Caco-2 (cell line): ENCODE data around the gene MED29. TPM values are rescaled to one million over a fixed set of nuclear protein-coding genes. Genes with fewer than 3 reads are reported as not detected.
A peak's percentile ranks its signal among the peaks of the same experiment; 100 is the strongest.

Experiments used
- Bru-seq: library from RNA; stranded (reverse); fragments of 400-500 nt; gene quantifications from one replicate; lab custom pipeline; 2021; lab: Mats Ljungman, UMichigan
- BruChase-seq, 2 experiments: library from RNA; stranded (reverse); fragments of 400-500 nt; gene quantifications; one replicate each; lab custom pipeline; 2021; lab: Mats Ljungman, UMichigan
- BruUV-seq: library from RNA; stranded (reverse); fragments of 400-500 nt; replicated peaks from 2 replicates; lab custom pipeline; 2021; lab: Mats Ljungman, UMichigan
- CTCF ChIA-PET: fragments of 300-600 bp; sonication (Branson Sonifier 250); formaldehyde crosslinking; loops from one replicate; lab custom pipeline; 2022; ENCODE audit warnings: antibody characterized with exemption; lab: Charles Lee
- POLR2A ChIA-PET: fragments of 300-600 bp; sonication (Branson Sonifier 250); formaldehyde crosslinking; loops from one replicate; lab custom pipeline; 2022; ENCODE audit warnings: antibody characterized with exemption; lab: Charles Lee
- DNase-seq, 2 experiments: peaks; one replicate each; pipeline versions ENCODE4 v3.0.0 to v3.0.0-alpha.2; 2020 to 2022
- H3K27me3 ChIP-seq: replicated peaks from 2 replicates; pipeline ENCODE4 v1.6.0; 2011; ENCODE audit warnings: low read length; ENCODE audit not compliant: control insufficient read depth, insufficient read depth
- H3K36me3 ChIP-seq: 2 replicates; pipeline ENCODE4 v1.5.1; 2011; ENCODE audit warnings: low read length; ENCODE audit not compliant: control insufficient read depth, insufficient read depth
- H3K4me1 ChIP-seq: fragments of 250-450 bp; sonication (Bioruptor Pico); 2 replicates; pipeline ENCODE4 v1.5.1; 2020; ENCODE audit warnings: mild to moderate bottlenecking
- H3K4me3 ChIP-seq: 2 replicates; pipeline ENCODE4 v1.5.1; 2011; ENCODE audit warnings: low read depth, mild to moderate bottlenecking, control low read depth, low read length
- H3K9me3 ChIP-seq: fragments of 250-450 bp; sonication (Bioruptor Pico); 2 replicates; pipeline ENCODE4 v1.5.1; 2020; ENCODE audit warnings: mild to moderate bottlenecking, moderate library complexity
- H3K27ac Mint-ChIP-seq: one replicate; pipeline ENCODE4 v1.8.0; 2022; ENCODE audit warnings: mixed read lengths; ENCODE audit not compliant: unreplicated experiment
- H3K27me3 Mint-ChIP-seq: one replicate; pipeline ENCODE4 v1.8.0; 2022; ENCODE audit warnings: mixed read lengths; ENCODE audit not compliant: insufficient read depth, unreplicated experiment
- H3K36me3 Mint-ChIP-seq: one replicate; pipeline ENCODE4 v1.8.0; 2022; ENCODE audit warnings: mild to moderate bottlenecking, mixed read lengths; ENCODE audit not compliant: insufficient read depth, unreplicated experiment
- H3K4me1 Mint-ChIP-seq: one replicate; pipeline ENCODE4 v1.8.0; 2022; ENCODE audit warnings: low read depth, mixed read lengths; ENCODE audit not compliant: unreplicated experiment
- H3K4me3 Mint-ChIP-seq: one replicate; pipeline ENCODE4 v1.8.0; 2022; ENCODE audit warnings: mild to moderate bottlenecking, moderate library complexity, mixed read lengths; ENCODE audit not compliant: unreplicated experiment
- H3K9me3 Mint-ChIP-seq: one replicate; pipeline ENCODE4 v1.8.0; 2022; ENCODE audit warnings: mixed read lengths; ENCODE audit not compliant: unreplicated experiment
- intact Hi-C: fragments of 100-400 bp; cut with micrococcal nuclease; formaldehyde crosslinking; loops from one replicate; pipeline ENCODE4 v1.10.0; 2022; ENCODE audit not compliant: unreplicated experiment
- long read RNA-seq: library from polyadenylated mRNA; stranded (forward); transcript quantifications from one replicate; pipeline ENCODE4 v2.0.0, GENCODE V29; 2022
- total RNA-seq: library from RNA; stranded (reverse); gene quantifications from 2 replicates; pipeline ENCODE4 v1.2.3, GENCODE V29; 2022
- TF ChIP-seq, protein P1 (sequence below), 2 experiments: fragments of 200-600 bp in 1 of 2; IDR thresholded peaks; 1 replicate in 1 of 2; 2 replicates in 1 of 2; pipeline versions ENCODE4 v1.5.1 to v1.8.0; 2011 to 2022; ENCODE audit warnings: antibody characterized with exemption in 1 of 2, control low read depth in 1 of 2, inconsistent platforms in 1 of 2, low read depth in 1 of 2, low read length in 1 of 2, mild to moderate bottlenecking in 1 of 2, moderate library complexity in 1 of 2; ENCODE audit not compliant: insufficient read depth in 1 of 2, severe bottlenecking in 1 of 2, unreplicated experiment in 1 of 2

The MED29 gene, protein sequence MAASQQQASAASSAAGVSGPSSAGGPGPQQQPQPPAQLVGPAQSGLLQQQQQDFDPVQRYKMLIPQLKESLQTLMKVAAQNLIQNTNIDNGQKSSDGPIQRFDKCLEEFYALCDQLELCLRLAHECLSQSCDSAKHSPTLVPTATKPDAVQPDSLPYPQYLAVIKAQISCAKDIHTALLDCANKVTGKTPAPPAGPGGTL
- total RNA-seq (50.3 and 50.8 TPM in 2 replicates), Bru-seq, nascent RNA (percentile 77 among the genes with signal in this experiment), BruChase-seq, experiment 1, labeled RNA remaining after a 2-hour chase (percentile 86 among the genes with signal in this experiment), BruChase-seq, experiment 2, labeled RNA remaining after a 6-hour chase (percentile 91 among the genes with signal in this experiment)
- long read RNA-seq, transcript MED29-201 (4 exons, 3,653 nt) = major isoform, 59 of 71 reads
- long read RNA-seq, partial matches to known transcripts = 0 of 71 reads
- long read RNA-seq, other reads (novel, unspliced or antisense) = 12 of 71 reads

DNA sequence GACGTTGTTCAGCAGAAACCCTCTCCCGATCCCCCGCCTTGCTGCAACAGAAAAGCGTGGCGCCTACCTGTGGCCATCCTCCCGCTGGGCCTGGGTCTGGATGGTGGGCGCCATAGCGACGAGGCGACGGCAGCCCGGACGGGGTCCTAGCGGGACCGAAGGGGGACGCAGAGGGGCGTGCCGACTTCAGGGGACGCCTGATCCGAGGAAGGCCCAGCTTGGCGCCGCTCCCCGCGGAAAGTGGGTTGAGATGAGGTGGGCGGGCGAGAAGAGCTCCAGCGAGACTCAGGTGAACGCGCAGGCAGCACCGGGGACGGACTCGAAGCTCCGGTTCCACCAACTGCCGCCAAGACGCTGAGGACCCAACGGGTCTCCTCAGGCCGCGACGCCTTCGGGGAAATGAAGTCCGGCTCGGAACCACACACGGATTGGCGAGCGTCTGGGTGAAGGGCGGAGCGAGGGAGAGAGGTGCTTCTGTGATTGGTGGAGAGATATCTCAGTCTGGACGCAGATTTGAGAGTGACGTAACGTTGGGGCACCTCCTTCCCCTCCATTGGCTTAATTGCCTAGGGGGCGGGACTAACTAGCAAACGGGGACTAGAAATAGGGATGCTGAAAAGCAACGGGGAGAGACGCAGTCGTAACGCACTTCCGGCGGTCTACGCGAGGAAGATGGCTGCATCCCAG, at the start of gene MED29, which contains the start of gene PAF1:
Gene MED29 (plus strand): TSS at position 628 of the 687 bp plus-strand sequence. CDS start 45 bp downstream, at position 673.
Gene PAF1 (minus strand): TSS at position 356 of the 687 bp plus-strand sequence. CDS start 242 bp downstream, at position 114.
- H3K9me3 ChIP-seq = no peaks in the 10 kb centered on the region
- ChIA-PET CTCF (interaction anchor here (0.6 to 1.5 kb wide), 7 partner anchors 18 to 90 kb away, joined by 3 to 8 read pairs (median 4); partner anchors contain the start of genes RPS16, SAMD4B and TIMM50), POLR2A (interaction anchor here (0.8 to 2.0 kb wide), 13 partner anchors 9 to 124 kb away, joined by 3 to 54 read pairs (median 5); partner anchors contain the start of genes RPS16, SAMD4B, SELENOV and SUPT5H)
- no TSS peak for BruUV-seq
- intact Hi-C loops = loop anchor here (5.0 kb wide), 1 partner anchor 49 kb away; the partner anchor contains the start of gene SAMD4B
- Mint-ChIP-seq H3K9me3 (no peaks in the 10 kb centered on the region), H3K27me3 (no peaks in the 10 kb centered on the region), H3K36me3 (peaks cover 93% of the 10 kb centered on the region), H3K4me3 (peak within 1 kb of the TSS; percentile 99), H3K27ac (peak within 1 kb of the TSS; percentile 92), H3K4me1 (peaks cover 33% of the 10 kb centered on the region)
- H3K4me1 ChIP-seq = peaks cover 10% of the 10 kb centered on the region
- DNase-seq = peak; percentile 98 to 99
- H3K36me3 ChIP-seq = peaks cover 7% of the 10 kb centered on the region
- no peaks in the 10 kb centered on the region for H3K27me3 ChIP-seq
- H3K4me3 ChIP-seq = peak within 1 kb of the TSS; percentile 76
- TF ChIP-seq, protein P1, sequence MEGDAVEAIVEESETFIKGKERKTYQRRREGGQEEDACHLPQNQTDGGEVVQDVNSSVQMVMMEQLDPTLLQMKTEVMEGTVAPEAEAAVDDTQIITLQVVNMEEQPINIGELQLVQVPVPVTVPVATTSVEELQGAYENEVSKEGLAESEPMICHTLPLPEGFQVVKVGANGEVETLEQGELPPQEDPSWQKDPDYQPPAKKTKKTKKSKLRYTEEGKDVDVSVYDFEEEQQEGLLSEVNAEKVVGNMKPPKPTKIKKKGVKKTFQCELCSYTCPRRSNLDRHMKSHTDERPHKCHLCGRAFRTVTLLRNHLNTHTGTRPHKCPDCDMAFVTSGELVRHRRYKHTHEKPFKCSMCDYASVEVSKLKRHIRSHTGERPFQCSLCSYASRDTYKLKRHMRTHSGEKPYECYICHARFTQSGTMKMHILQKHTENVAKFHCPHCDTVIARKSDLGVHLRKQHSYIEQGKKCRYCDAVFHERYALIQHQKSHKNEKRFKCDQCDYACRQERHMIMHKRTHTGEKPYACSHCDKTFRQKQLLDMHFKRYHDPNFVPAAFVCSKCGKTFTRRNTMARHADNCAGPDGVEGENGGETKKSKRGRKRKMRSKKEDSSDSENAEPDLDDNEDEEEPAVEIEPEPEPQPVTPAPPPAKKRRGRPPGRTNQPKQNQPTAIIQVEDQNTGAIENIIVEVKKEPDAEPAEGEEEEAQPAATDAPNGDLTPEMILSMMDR (IDR thresholded peaks at IDR 0.05; ENCODE audit: insufficient read depth in 1 of 2, low read depth in 1 of 2, low read length in 1 of 2, severe bottlenecking in 1 of 2, unreplicated experiment in 1 of 2) = peak in 1 of 2 experiments; percentile 46

DNA sequence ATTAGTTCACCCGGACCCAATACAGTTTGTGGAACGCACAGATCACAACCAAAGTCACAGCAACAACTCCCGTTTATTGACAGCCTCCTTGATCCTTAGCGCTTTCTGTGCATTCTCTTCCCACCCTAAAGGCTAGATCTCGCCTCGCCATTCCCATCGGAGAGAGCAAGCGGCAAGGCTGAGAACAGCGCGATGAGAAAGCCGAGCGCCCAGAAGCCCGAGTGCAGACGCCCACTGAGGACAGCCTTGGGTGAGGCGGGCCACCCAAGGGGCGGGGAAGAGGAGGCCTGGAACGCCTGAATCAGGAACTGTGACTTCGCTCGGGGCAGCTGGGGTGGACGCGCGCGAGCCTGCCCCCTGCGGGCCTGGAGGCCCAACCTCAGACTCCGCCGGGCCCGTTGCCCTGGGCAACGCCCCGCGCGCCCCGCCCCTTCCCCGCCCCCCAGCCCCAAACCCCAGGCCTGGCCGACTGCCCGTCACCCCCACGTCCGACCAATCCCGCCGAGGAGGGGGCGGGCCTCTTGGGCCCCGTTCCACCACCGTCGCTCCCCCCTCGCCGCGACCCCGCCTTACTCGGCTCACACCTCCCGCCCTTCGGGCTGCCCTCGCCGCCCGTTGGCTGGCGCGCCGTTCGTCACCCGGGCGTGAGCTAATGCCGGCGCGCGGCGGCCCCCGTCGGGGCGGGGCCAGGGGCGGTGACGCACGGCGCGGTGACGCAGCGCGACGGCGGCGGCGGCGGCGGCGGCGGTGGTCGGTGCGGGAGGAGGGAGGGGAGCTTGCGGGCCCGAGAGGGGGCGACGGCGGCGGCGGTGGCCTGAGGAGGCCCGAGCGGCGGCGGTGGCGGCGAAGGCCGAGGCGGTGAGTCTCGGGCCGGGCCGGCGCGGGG, 49.2 kb upstream of the MED29 start, which contains the start of gene SAMD4B:
Gene SAMD4B (plus strand): TSS at position 703 of the 886 bp plus-strand sequence. CDS start 14,473 bp downstream, outside the sequence.
- peak within 1 kb of the TSS; percentile 100 for H3K4me3 Mint-ChIP-seq
- no peaks in the 10 kb centered on the region for H3K9me3 Mint-ChIP-seq
- no peaks in the 10 kb centered on the region for H3K36me3 ChIP-seq
- H3K4me1 Mint-ChIP-seq = peaks cover 47% of the 10 kb centered on the region
- no peaks in the 10 kb centered on the region for H3K27me3 Mint-ChIP-seq
- H3K36me3 Mint-ChIP-seq = peaks cover 26% of the 10 kb centered on the region
- H3K4me3 ChIP-seq = peak within 1 kb of the TSS; percentile 71
- BruUV-seq = no TSS peak
- peaks cover 7% of the 10 kb centered on the region for H3K4me1 ChIP-seq
- intact Hi-C loops = loop anchor here (1.0 to 5.0 kb wide), 3 partner anchors 50 to 220 kb away; partner anchors contain the start of genes MED29, PAF1 and PLEKHG2
- POLR2A ChIA-PET = interaction anchor here (0.5 to 1.4 kb wide), 14 partner anchors 31 to 1349 kb away, joined by 3 to 22 read pairs (median 4); partner anchors contain the start of genes MED29, PAF1, RPS16 and SUPT5H
- H3K27me3 ChIP-seq = no peaks in the 10 kb centered on the region
- H3K27ac Mint-ChIP-seq = peak within 1 kb of the TSS; percentile 95
- H3K9me3 ChIP-seq = no peaks in the 10 kb centered on the region
- CTCF ChIA-PET = interaction anchor here (0.5 to 1.4 kb wide), 21 partner anchors 10 to 366 kb away, joined by 3 to 7 read pairs (median 4); partner anchors contain the start of genes MED29, PAF1, RPS16 and SUPT5H
- DNase-seq = peak; percentile 99 to 100
- TF ChIP-seq, protein P1 (IDR thresholded peaks at IDR 0.05; ENCODE audit: insufficient read depth in 1 of 2, low read depth in 1 of 2, low read length in 1 of 2, severe bottlenecking in 1 of 2, unreplicated experiment in 1 of 2) = peak; percentile 68 to 79
